Subcutaneous adipose tissue (tissue), 4 donors: ENCODE data around the gene SIT1. TPM values are rescaled to one million over a fixed set of nuclear protein-coding genes. Genes with fewer than 3 reads are reported as not detected.

Source experiments
- total RNA-seq, 4 donors: library from RNA; depleted of rRNA; stranded (reverse); fragments of >200 nt; gene quantifications; one replicate each; pipeline ENCODE4 v1.1.0, GENCODE V29; 2016
- TF ChIP-seq, protein P1 (sequence below): fragments of 450-650 bp; IDR thresholded peaks from one replicate; pipeline ENCODE4 v1.5.1; 2016; ENCODE audit warnings: low read depth, mild to moderate bottlenecking, control low read depth, antibody characterized with exemption, moderate library complexity

SIT1 gene
- total RNA-seq, 4 donors from 2014 or later = 0.82 to 6.6 (median 4.2) TPM

DNA sequence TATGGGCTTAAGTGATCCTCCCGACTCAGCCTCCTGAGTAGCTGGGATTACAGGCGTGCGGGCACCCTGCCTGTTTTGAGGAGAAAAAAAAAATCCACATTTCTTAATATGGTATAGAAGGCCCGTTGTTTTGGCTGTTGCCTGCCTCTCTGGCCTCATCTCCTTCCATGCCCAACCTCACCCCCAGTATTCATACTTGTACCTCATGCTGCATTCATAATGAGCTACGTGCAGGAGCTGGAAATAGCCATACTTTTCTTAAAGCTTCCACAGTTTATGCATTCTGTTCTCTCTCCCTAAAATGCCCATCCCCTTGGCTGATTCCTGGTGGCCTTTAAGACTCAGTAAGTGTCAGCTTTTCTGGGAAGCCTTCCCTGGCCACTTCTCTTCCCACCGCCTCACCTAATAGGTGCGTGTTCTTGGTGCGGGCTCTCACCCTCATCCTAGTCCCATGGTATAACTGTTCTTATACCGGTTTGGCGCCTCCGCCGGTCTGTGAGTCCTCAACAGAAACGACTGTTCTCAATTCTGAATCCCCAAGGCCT lies 41.1 kb upstream of the SIT1 start:
- TF ChIP-seq, protein P1, sequence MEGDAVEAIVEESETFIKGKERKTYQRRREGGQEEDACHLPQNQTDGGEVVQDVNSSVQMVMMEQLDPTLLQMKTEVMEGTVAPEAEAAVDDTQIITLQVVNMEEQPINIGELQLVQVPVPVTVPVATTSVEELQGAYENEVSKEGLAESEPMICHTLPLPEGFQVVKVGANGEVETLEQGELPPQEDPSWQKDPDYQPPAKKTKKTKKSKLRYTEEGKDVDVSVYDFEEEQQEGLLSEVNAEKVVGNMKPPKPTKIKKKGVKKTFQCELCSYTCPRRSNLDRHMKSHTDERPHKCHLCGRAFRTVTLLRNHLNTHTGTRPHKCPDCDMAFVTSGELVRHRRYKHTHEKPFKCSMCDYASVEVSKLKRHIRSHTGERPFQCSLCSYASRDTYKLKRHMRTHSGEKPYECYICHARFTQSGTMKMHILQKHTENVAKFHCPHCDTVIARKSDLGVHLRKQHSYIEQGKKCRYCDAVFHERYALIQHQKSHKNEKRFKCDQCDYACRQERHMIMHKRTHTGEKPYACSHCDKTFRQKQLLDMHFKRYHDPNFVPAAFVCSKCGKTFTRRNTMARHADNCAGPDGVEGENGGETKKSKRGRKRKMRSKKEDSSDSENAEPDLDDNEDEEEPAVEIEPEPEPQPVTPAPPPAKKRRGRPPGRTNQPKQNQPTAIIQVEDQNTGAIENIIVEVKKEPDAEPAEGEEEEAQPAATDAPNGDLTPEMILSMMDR = no peak

DNA sequence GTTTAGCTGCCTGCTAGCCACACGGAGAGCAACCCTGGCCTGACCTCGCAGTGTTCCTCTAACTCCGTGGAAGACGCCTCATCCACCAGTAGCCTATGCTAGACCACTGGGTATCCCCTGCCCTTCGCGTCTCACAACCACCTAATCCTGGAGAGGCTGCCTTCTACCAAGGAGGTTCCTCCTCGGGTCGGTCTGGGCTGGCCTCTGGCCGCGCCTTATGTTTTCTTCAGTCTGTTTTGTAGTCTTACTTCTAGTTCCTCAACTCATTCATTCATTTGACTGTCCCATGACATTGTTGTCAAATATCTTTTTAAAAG lies 40.6 kb upstream of the SIT1 start:
- TF ChIP-seq, protein P1 = no peak

DNA sequence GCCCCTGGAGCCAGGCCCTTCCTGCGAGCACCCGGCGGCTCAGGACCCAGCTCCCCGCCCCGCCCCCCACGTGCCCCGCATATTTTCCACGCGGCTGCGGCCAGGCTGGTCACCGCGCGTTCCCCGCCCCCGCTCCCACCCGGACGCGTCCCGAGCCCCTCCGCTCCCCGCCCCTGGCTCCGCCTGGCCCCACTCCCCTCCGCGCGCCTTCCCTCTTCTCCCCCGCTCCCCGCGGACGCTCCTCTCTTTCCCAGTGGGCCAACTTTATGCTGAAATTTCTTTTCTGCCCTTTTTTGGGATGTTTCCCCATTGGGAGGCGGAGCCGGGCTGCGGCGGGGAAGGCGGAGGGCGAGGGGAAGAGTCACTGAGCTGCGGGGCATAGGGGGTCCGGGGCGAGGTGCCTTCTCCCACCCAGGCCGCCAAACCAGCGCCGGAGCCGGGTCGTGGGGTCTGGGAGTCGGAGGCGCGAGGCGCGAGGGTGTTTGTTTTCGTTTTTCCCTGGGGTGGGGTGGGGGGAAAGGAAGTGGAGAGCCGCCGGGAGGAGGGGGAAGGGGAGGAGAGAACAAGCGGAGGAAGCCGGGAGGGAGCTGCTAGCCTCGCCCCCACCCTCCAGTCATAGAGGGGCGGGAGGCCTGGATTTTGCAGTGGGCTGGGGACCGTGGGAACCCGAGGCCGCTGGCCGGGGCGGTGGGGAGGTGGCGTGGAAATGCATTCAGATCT lies 40.0 kb upstream of the SIT1 start:
- TF ChIP-seq, protein P1 = no peak

DNA sequence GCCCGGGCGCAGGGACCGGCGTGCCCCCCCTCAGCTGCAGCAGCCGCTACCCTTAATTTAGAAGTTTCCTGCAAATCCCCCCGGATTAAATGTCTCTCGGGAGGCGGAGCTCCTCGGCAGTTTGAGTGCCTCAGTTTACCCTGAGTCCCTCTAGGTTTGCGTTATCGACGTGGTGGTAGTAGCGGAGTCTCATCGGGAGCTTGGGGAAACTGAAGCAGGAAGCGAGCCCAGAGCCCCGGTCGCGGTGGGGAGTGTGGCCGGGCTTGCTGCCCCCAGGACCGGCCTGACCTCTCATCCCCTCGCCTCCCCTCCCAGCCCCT lies 39.5 kb upstream of the SIT1 start:
- TF ChIP-seq, protein P1 = no peak

DNA sequence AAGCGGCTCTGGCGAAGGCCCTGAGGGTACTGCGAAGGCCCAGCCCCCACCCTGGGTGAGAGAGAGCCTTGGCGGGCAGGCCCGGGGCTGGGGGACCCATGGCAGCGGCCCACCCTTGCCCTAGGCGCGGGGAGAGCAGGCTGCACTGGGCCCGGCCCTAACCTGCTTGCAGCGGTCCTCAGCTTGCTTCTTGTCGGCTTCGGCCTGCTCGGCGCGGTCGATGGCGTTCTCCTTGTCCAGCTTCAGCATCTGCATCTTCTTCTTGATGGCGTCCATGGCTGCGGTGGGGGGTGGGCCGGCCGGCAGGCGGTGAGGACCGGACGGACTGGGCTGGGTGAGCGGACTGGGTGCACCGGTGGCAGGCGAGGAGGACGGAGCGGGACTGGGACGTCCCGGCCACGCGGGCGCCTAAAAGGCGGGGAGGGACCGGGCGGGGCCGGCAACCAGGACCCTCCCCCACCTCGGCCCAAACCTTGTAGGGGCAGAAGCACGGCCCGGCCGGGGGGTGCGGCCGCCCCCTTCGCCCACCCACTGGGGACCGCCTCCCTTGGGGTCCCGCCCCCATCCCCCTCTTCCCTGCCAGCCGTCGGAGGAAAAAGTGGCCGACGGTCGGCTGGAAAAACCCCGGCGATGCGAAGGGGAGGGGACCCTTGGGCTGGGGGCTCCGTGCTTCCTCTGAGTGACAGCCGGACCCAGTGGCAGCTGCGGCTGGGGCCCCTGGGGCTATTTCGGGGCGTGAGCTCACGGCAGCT lies 39.0 kb upstream of the SIT1 start, which contains the start of gene TPM2:
TSS of gene TPM2 (minus strand) at position 384 of the 752 bp plus-strand sequence. CDS start at position 276, 108 bp downstream.
- TF ChIP-seq, protein P1 = no peak

DNA sequence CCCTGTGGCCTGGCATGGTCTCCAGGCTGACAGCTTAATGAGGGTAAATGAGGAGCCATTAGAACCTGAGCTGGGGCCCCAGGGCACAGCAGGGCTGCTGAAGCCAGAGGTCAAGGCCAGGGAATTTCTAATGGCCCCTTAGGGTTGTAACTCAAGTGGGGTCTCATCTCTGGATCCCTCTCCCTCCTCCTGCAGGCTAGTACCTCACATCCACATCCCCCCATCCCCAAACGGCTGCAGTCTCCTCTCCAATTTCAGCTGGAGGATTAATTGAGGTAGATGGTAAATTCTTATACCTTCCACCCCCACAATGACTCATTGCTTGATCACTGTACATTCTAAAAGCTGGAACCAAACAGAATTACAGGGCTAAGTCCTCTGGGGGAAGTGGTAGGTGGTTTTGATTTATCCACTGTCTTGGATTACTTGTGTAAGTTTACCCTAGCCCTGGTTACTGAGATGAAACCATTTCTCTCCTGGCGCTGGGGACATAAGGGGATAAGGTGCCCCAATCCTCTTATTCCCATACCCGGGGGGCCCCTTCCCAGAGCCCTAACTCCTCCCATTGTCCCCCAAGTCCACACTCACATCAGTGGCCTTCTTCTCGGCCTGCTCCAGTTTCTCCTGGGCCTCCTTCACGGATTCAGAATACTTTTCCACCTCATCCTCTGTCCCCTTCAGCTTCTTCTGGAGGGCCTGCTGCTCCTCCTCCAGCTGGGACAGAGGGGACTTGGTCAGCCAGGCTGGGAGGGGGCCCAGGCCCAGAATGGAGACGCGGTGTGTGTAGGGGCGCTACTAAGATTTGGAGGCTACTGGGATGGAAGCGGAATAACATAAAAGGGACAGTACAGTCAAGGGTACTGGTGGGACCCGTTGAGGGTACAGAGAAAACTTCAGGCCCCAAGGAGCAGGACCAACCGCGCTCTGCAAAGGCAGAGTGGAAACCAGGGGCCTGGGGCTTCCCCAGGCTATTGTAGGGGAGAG lies 38.1 kb upstream of the SIT1 start:
- TF ChIP-seq, protein P1 = no peak
